GM11168 (cell line): ENCODE measurements around the gene METTL15.
"Not testable (repeated sequence)": the region's sequence is repeated elsewhere in the genome, so short reads cannot be mapped to it uniquely, and the experiment has no call there.

Experiments
- in situ Hi-C: fragments of 300-500 bp; cut with MboI; formaldehyde crosslinking; loops from one replicate; pipeline ENCODE4 v1.12.0; 2022; ENCODE audit warnings: low sequenced_read_pairs; ENCODE audit not compliant: unreplicated experiment

Gene METTL15

DNA sequence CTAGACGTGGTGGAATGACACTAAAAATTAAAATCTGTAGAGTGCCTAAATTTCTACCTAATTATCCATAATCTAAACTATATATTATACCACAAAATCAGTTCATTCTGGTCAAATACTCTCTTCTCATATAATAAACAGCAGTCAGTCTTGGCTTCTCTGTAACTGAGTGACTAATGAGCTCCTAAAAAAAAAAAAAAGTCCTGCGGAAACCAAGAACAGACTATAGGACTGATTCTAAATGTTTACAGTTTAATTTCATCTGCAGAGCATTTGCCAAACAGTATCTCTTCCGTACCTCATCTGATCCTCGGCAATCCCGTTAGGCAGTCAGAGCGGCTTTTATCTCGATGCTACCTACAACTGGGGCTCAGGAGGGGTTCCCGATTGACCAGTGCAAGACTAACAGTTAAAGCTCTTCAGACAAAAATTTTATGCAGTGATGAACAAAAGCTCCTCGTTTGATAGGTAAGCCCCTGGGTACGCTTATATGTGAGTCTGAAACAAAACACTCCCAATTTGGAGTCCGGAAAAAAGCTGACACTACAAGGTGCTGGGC is 918 bp upstream of the METTL15 start:
- in situ Hi-C loops: loop anchor here (25.0 kb wide), 1 partner anchor 395 kb away; the partner anchor contains the start of gene BDNF

DNA sequence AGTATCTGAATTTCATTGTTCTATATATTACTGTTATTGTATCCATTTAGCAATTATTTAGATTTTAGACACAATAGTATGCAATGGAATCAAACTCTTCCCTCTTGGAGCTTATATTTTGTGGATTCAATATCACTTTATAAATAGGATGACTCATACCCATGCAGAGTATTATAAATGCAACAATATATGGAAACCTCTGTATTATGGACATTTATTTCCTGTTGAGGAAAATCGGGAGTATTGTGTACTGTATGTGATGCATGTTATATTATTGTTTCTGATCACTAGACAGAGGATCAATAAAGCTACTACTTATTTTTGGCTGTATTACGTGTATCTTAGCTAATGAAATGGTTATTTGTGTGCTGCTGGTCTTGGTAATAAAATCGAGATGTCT is 770 bp downstream of the METTL15 start:
- in situ Hi-C loops: loop anchor here (25.0 kb wide), 1 partner anchor 397 kb away; the partner anchor contains the start of gene BDNF

DNA sequence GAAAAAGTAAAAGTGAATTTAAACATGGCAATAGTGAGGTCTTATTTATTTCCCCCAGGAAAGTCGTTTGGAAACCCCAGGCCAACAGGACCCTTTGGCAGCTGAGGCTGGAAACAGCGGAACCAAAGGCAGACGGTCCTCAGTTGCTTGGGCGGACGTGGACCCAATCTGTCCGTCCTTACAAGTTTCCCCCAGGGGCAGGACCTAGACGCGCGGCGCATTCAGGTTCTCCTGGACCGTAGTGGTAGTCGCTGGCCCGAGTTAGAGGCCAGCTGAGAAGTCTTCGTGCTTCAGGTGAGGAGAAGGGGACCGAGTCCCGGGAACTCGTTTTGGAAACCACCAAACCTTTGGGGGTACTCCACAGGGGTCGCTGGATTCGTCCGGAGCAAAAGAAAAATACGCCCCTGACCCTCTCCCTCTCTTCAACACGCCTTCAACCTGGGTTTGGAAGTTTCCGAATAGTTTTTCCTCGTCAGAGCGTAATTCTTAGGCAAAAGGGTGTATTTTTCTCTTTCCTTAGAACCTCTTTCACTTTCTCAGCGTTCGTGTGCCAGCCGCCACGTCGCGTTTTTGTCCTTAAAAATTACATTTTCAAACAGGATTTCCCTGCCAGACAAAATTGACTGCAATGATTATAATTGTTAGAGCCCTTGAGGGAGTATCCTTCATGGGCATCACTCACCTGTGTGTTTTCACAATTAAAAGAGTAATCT is 2.1 kb downstream of the METTL15 start:
- in situ Hi-C loops: loop anchor here (25.0 kb wide), 1 partner anchor 398 kb away; the partner anchor contains the start of gene BDNF

DNA sequence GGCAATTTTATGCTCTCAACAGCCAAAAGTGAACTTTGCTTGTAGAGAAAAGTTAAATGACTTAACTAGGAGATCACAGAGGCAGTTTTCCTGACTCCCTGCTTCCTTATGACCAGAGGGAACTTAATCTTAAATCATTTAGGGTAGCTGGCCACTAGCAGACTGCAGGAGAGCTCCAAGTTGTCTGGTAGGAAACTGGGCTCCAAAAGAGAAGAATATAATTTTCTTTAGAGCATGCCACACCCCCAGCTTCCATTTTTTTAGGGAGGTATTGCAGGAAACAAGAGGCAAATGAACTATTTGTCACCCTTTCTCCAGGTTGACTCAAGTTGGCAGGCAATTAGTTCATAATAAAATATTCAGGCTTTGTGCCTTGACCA is 2.6 kb downstream of the METTL15 start:
- in situ Hi-C loops: loop anchor here (25.0 kb wide), 1 partner anchor 399 kb away; the partner anchor contains the start of gene BDNF

DNA sequence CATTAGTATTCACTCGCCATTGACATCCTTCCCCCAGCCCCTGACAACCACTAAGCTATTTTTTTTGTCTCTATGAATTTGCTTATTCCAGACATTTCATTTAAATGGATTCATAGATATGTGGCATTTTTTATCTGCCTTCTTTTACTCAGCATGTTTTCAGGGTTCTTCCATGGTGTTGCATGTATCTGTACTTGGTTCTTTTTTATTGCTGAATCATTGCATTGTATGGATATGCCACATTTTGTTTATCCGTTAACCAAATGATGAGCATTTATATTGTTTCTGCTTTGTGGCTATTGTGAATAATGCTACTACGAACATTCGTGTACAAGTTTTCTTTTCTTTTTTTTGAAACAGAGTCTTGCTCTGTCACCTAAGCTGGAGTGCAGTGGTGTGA is 5.9 kb downstream of the METTL15 start:
- in situ Hi-C loops: loop anchor here (25.0 kb wide), 1 partner anchor 402 kb away; the partner anchor contains the start of gene BDNF

DNA sequence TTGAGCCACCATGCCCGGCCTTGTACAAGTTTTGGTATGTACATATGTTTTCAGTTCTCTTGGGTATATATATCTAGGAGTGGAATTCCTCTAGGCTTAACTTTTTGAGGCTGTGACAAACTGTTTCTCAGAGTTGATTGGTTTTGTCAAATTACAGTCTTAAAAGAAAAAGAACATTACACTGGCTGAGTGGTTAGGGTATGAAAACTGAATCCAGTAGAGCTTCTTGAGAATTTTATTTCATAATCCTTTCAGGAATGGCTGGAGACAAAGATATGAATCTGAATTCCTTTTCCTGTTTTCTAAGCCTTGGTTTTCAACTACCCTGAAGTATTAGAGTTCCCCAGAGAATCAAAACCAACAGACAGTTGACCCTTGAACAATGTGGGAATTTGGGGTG is 6.5 kb downstream of the METTL15 start:
- in situ Hi-C loops: loop anchor here (25.0 kb wide), 1 partner anchor 402 kb away; the partner anchor contains the start of gene BDNF

DNA sequence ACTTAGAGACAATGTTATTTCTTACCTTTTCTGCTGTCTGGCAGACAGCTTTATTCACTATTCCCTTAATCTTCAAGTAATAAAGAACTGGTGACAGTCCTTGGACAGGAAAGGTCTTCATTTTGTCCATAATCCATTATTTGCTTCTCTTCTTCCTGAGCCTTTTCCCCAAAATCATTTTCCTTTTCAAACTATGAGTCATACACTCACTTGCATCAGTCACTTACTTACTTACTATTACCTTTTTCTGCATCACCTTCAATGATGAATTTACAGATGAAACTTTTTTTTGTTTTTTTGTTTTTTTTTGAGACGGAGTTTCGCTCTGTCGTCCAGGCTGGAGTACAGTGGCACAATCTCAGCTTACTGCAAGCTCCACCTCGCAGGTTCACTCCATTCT is 9.5 kb downstream of the METTL15 start:
- in situ Hi-C loops: loop anchor here (25.0 kb wide), 1 partner anchor 405 kb away; the partner anchor contains the start of gene BDNF

DNA sequence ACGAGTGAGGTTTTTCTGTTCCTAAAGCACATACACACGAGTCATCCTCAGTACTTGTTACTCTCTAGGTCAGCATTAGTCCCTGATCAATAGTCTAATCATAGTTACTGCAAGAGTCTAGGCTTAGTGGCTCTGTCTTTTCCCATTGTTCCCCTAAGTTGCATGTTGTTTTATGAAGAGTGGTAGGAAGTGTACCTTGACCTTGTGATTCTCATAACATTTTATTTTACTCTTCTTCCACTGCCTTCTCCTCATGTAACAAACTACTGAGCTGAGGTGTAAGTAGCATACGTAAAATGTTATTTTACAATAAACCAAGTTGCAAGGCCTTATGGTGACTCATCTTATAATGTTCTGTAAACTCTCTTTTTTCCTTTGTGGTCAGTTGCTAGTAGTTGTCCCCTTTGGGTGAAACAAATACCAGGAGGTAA is 15.0 kb downstream of the METTL15 start:
- in situ Hi-C loops: loop anchor here (25.0 kb wide), 1 partner anchor 411 kb away; the partner anchor contains the start of gene BDNF

DNA sequence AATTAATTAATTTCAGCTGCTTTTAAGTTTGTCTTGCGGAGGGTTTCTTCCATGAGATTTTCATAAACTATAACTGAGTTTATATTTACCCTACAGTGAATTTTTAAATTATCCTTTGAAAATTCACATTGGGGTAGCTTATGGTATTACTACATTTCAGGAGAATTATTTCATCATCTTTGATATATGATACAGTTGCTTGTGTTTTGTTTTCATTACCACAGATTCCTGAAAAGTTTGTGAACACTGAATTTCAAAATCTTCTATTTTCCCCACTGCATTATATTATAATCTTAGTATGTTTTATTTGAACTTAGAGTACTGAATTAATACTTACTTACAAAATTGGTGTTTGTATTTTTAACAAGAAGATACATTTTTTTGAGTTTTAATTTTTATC is 24.4 kb downstream of the METTL15 start:
- in situ Hi-C loops: no loop called here

DNA sequence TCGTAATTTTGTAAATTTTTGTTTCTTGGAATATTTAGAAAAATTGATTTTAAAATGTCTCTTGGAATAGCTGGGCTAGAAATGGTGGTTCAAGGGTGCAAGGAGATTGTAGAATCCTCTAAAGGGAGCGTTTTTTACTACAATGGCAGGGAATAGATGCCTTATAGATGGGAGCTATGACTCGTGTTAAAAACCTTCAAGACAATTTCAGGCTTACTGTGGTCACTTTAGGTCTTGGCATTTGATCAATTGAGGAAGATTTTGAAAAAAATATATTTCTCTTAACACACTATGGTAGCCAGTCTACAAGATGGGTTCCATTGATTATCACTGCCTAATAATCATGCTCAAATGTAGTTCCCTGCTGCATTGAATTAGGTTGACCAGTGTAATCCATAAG is 25.0 kb downstream of the METTL15 start:
- in situ Hi-C loops: no loop called here

DNA sequence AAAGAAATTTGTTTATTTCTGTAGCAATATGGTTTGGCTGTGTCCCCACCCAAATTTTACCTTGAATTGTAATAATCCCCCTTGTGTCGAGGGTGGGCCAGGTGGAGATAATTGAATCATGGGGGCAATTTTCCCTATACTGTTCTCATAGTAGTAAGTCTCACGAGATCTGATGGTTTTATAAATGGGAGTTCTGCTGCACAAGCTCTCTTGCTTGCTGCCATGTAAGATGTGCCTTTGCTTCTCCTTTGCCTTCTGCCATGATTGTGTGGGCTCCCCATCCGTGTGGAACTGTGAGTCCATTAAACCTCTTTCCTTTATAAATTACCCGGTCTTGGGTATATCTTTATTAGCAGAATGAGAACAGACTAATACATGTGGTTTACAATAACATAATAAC is 28.0 kb downstream of the METTL15 start:
- in situ Hi-C loops: not testable (repeated sequence)

DNA sequence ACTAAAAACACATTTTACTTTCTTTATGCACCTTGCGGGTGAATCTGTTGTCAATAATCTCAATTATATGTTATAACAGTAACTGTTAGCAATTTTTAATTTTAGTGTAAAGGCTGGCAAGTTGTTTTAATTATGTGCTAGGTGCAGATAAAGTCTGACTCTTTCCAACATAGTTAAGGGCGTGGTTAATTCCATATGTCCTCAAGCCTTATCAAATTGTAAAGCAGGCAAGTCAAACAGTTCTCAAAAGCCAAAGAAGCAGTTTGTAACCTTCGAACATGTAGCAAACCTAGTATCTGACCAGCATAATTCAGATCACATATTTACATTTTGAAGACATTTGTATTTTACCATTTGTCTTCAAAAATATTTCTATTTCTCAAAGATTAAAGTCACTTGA is 29.2 kb downstream of the METTL15 start:
- in situ Hi-C loops: no loop called here

DNA sequence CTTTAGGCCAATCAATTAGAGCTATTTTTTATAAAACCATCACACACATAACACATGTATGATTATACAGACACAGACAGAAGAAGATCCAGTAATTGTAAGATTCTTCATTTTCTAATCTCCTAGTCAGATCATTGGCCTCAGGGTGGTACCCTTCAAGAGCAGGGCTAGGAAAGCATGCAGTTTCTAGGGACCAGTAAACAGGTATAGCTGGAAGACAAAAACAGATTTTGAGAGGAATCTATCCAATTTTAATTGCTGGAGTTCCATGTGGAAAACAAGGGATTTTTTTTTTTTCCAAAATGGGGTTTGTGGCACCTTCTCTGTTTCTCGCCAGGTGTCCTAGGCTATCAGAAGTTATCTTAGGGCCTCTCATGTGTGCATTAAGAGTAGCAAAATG is 29.6 kb downstream of the METTL15 start:
- in situ Hi-C loops: no loop called here

DNA sequence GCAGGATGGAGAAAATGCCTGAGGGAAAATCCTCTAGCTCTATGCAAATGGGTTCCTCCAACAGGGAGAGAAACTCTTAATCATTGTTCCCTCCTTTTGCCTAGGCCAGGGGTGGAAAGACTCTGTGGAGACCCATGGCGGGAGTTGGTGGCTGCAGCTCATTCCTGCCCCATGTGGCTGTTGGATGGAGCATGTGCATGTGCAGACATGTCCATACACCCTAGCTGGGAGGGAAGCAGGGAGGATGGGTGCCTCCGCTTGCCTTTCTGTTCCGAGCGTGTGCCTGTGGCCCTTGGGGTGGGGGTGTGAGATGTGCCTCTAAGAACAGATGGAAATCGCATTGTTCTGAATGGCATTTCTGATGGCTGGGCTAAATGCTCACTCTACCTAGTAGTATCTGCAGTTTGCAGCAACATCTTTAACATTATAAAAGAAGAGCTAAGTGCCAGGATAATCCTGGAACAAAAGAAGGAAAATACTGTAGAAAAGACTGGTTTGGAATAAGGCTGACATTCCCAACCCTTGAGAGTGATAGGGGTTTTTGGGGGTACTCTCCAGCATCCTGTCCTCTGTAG is 31.7 kb downstream of the METTL15 start:
- in situ Hi-C loops: no loop called here

DNA sequence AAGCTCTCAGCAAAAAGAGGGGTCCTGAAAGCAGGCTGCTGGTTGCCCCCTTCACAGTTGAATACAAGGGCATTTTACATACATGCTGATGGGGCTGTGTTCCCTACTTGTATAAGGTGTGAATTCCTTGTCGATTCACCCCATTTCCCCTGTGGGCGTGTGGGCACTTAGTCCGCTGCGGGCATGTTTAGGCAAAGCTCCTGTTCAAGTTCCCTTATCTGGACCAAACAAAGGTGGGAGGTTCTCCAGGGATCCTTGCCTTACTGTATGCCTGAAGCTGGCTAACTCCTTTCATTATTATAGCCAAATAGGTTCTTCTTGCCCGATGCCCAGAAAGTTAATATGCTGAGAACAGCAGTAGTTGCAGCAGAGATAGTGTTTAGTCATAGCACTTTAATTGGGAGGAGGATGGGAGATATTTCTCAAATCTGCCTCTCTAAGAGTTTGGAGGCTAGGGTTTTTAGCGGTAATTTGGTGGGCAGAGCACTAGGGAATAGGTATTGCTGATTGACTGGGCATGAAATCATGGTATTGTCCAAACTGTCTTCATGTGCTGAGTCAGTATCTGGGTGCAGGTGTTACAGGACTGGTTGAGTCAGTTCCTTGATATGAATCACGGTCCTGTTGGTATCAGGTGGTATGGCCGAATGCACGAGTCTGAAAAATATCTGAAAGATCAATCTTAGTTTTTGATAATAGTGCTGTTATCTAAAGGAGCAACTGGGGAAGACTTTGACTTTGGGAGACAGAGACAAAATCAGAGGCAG is 32.7 kb downstream of the METTL15 start:
- in situ Hi-C loops: no loop called here

DNA sequence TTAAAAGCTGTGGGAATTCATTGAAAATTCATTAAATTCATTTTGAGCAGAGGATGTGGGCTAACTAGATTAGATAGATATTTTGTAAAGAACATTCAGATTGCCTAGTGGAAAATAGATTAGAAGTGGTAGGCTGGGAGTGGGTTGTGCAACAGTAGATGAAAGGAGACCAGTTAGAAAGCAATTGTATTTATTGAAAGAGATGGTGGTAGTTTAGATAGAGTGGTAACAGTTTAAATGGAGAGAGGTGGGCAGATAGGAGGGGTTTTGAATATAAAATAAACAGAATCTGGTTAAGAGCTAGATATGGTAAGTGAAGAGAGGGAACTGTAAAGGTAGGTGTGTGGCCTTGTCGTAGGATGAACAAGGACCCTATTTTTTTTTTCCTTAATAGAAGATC is 34.5 kb downstream of the METTL15 start:
- in situ Hi-C loops: no loop called here

DNA sequence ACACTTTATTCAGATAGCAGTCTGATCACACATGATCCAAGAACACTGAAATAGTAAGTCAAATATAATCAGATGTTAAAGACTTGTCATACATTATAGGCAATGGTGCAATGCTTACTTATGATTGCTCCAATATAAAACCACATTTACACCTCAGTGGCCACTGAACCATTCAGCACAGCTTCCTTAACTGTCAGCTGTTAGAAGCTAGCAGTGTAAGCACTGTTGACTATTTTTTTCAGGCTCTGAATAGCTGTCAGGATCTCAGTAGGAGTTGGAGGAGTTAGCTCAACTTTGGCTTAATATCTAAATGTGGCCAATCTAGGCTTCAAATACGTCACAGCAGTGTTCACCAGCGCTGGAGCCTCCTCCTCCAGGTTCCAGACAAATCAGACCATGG is 36.6 kb downstream of the METTL15 start:
- in situ Hi-C loops: no loop called here

DNA sequence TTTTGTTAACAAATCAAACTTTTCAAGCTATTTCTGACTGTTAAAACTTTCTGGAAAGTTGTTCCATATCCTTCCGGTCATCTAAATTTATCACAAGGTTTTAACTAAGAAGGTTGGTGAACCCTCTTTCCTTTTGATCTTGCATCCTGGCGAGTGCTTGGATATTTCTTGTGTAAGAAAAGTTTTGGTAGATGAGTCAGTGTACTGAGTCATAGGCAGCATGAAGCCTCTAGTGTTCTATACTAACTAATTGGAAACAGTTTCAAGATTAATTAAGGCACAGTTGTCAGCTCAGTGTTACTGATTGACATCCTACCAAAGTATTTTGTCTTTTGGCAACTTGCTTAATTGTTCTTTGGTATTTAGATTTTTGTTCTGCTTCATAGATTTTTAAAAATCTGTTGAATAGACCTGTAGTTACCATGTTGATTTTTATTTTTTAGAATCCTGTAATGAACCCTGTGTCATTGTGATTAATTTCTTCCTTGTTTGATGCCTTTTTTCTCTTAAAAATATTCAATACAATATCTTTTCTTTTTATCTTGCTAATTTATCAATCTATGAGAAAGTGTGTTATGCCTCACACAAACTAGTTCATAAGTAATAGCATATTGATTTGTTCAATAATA is 38.0 kb downstream of the METTL15 start:
- in situ Hi-C loops: no loop called here

DNA sequence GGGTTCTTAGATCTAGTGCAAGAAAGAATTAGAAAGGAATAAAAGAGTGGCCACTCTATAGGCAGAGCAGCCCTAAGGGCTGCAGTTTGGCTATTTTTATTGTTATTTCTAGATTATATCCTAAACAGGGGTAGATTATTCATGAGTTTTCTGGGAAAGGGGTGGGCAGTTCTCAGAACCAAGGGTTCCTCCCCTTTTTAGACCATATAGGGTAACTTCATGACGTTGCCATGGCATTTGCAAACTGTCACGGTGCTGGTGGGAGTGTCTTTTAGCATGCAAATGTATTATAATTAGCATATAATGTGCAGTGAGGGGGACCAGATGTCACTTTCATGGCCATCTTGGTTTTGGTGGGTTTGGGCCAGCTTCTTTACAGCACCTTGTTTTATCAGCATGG is 44.6 kb downstream of the METTL15 start:
- in situ Hi-C loops: no loop called here

DNA sequence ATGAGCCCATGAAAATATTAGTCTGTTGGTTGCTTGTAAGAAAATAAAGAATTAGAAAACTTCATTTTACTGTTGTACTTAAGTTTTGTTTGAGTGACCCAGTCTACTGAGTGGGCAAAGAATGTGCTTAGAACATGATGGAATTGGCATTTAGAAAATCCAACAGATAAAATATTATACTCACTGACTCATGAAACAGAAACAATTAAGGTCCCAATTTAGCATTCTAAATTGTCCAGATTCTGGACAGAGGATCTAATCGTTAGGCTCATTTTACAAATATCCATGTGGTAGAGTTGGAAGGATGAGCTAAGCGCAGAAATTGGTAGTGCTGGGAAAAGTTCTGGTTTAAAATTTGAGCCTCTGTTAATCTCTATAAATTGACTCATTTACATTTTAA is 45.4 kb downstream of the METTL15 start:
- in situ Hi-C loops: no loop called here
